ENCODE measurements around the gene SZRD1.
"Not testable (repeated sequence)": the region's sequence is repeated elsewhere in the genome, so short reads cannot be mapped to it uniquely, and the experiment has no call there.

The SZRD1 gene

DNA sequence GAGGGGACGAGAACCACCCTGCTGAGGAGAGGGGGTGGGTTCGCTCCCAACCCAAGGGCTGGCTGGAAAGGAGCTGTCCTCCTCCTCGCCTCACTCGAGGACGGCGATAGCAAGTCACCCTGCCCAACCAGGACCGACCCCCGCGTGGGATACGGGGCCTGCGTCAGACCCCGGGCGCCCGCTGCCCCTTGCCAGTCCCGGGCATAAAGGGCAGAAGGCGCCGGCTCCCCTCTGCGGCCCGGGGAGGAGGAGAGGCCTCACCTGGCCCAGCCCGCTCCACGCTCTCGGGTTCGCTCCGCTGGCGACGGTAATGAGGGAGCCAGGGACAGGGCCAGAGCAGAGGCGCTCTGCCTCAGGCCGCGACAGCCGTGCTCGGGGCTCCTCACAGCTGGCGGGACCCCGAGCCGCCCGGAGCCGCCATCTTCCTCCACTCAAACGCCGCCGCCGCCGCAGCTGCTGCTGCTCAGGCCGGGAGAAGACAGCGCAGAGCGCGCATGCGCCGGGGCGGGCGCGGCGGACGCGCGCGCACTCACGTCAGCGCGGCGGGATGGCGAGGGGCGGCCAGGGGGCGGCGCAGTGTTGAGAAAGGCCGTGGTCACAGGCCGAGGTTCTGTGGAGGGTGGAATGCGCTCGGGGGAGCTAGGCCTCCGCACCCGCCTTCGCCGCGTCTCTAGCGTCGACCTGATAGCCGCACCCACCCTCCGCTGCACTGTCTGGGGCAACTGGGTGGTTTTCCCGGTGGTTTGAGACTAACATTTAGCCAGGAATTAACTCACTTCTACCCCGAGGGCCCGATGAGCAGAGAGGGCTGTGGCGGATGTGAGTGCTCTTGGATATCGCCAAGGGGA, 14.8 kb upstream of the SZRD1 start, which contains the start of gene FBXO42:
Gene FBXO42, minus strand, starts transcription at position 487 of the 848 bp plus-strand sequence. CDS start 37,062 bp downstream, outside the sequence.
- no peaks in the 10 kb centered on the region for H3K9me3 Mint-ChIP-seq
- ATAC-seq (peak; percentile 96), DNase-seq (peak; percentile 92)
- H3K27me3 Mint-ChIP-seq: no peaks in the 10 kb centered on the region
- H3K4me3 Mint-ChIP-seq: peak within 1 kb of the TSS; percentile 87
- peaks cover 39% of the 10 kb centered on the region for H3K4me1 Mint-ChIP-seq
- peaks cover 2% of the 10 kb centered on the region for H3K36me3 Mint-ChIP-seq (ENCODE audit: low read depth)
- peak within 1 kb of the TSS; percentile 90 for H3K27ac Mint-ChIP-seq

DNA sequence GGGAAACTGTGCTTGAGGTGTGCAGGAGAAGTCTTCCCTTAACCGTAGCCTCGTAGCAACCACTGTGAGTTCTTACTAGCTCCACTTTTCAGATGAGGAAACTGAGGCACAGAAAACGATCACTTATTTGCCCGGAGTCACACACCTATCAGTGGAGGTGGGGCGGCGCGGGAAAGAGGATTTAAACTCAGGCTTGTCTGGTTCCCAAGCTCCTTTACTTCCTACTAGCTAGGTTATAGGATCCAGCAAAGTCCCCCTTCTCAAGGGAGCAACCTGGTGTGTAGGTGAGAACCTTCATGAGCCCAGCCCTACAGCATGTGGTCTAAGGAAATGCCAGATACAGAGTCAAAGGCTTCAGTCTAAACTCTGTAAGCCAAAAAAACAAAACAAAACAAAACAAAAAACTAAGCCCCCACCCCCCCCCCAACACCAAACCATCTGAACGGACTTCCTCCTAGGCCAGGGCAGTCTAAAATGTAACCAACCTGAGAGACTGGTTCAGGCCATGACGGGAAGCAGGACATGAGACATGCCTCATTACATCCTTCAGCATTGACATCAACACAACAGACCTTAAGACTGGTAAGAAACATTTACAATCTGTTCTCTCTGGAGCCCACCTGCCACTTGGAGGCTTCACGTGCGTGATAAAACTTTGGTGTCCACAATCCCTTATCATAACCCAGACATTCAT, 14.1 kb upstream of the SZRD1 start:
- no peaks in the 10 kb centered on the region for H3K27me3 Mint-ChIP-seq
- DNase-seq (no peak), ATAC-seq (no peak)
- H3K4me1 Mint-ChIP-seq: peaks cover 36% of the 10 kb centered on the region
- H3K27ac Mint-ChIP-seq: peak overlapping the region; percentile 90
- H3K9me3 Mint-ChIP-seq: no peaks in the 10 kb centered on the region
- peaks cover 2% of the 10 kb centered on the region for H3K36me3 Mint-ChIP-seq (ENCODE audit: low read depth)
- H3K4me3 Mint-ChIP-seq: peak overlapping the region; percentile 87

DNA sequence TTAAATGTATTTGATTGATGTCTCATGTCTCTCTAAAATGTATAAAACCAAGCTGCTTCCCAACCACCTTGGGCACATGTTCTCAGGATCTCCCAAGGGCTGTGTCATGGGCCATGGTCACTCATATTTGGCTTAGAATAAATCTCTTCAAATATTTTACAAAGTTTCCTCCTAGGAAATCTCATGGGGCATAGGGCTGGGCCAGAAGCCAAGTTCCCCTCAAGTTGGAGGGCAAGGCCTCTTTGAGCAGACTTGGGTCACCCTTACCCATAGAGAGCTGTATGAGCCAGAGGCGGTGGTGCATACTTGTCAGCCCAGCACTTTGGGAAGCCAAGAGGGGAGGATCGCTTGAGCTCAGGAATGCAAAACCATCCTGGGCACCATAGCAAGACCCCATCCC, 12.4 kb upstream of the SZRD1 start:
- no peaks in the 10 kb centered on the region for H3K27me3 Mint-ChIP-seq
- H3K4me3 Mint-ChIP-seq: no peak overlapping the region
- peaks cover 2% of the 10 kb centered on the region for H3K36me3 Mint-ChIP-seq (ENCODE audit: low read depth)
- H3K9me3 Mint-ChIP-seq: no peaks in the 10 kb centered on the region
- DNase-seq: no peak
- H3K4me1 Mint-ChIP-seq: peaks cover 26% of the 10 kb centered on the region
- no peak overlapping the region for H3K27ac Mint-ChIP-seq
- ATAC-seq: no peak

DNA sequence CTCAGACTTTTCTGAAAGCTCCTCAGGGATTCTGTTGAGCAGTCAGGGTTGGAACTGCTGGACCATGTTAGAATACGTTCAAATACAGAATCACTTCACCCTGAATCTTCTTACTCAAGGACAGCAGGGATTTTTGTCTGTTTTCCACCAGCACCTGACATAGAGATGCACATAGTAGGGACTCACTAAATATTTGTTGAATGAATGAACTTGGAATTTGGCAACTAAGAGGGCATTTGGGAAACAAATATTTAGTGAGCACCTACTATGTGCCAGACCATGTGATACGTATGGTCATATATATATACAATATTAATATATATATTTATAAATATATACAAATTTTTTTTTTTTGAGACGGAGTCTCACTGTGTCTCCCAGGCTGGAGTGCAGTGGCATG, 10.2 kb upstream of the SZRD1 start:
- ATAC-seq (no peak), DNase-seq (no peak)
- peaks cover 10% of the 10 kb centered on the region for H3K4me1 Mint-ChIP-seq
- H3K27ac Mint-ChIP-seq: no peak overlapping the region
- no peaks in the 10 kb centered on the region for H3K27me3 Mint-ChIP-seq
- no peak overlapping the region for H3K4me3 Mint-ChIP-seq
- no peaks in the 10 kb centered on the region for H3K9me3 Mint-ChIP-seq
- H3K36me3 Mint-ChIP-seq (ENCODE audit: low read depth): no peaks in the 10 kb centered on the region

DNA sequence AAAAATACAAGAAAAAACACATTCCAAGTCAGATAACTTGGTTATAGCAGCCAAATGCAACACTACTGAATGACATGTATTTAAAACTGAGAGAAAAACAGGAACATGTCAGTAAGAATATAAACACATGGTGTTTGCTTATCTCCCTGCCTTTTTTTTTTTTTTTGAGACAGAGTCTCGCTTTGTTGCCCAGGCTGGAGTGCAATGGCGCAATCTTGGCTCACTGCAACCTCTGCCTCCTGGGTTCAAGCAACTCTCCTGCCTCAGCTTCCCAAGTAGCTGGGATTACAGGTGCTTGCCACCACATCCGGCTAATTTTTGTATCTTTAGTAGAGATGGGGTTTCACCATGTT, 1.9 kb upstream of the SZRD1 start:
- not testable (repeated sequence) for ATAC-seq; H3K27me3 Mint-ChIP-seq; H3K9me3 Mint-ChIP-seq; H3K4me3 Mint-ChIP-seq; DNase-seq; H3K36me3 Mint-ChIP-seq (ENCODE audit: low read depth); H3K27ac Mint-ChIP-seq
- H3K4me1 Mint-ChIP-seq: peaks cover 25% of the 10 kb centered on the region

DNA sequence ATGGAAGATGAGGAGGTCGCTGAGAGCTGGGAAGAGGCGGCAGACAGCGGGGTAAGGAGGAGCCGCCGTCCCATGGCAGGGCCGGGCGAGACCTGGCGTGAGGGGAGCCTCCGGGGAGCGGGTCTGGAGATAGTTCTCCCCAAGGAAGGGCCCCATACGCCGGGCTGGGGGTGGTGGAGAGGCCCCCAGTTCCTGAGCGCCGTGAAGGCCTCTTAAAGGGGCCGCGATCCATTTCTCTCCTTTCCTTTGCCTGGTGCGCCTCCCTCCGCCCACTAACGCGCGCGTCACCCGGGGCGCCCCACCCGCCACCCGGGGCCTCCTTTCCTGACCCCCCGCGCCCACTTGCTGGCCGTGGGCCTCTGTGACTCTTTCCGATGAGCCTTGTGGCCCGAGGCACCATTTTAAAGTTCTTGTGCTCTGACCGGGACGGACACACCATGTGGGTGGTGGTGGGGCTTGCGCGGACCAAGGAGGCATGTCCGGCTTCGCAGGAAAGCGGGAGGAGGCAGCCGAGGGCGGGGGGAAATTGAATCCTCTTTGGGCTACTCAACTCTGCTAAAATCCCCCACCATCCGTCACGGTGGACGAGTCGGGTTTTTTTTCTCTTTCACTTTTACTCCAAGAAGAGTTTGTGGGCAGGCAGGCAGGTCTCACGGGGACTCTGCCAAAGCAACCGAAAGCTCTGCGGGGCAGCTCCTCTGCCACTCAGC, 371 bp downstream of the SZRD1 start:
- ATAC-seq (peak; percentile 74), DNase-seq (peak; percentile 88)
- peak overlapping the region; percentile 97 for H3K4me3 Mint-ChIP-seq
- H3K9me3 Mint-ChIP-seq: no peaks in the 10 kb centered on the region
- H3K27ac Mint-ChIP-seq: peak overlapping the region; percentile 99
- no peaks in the 10 kb centered on the region for H3K27me3 Mint-ChIP-seq
- peaks cover 20% of the 10 kb centered on the region for H3K36me3 Mint-ChIP-seq (ENCODE audit: low read depth)
- peaks cover 45% of the 10 kb centered on the region for H3K4me1 Mint-ChIP-seq

DNA sequence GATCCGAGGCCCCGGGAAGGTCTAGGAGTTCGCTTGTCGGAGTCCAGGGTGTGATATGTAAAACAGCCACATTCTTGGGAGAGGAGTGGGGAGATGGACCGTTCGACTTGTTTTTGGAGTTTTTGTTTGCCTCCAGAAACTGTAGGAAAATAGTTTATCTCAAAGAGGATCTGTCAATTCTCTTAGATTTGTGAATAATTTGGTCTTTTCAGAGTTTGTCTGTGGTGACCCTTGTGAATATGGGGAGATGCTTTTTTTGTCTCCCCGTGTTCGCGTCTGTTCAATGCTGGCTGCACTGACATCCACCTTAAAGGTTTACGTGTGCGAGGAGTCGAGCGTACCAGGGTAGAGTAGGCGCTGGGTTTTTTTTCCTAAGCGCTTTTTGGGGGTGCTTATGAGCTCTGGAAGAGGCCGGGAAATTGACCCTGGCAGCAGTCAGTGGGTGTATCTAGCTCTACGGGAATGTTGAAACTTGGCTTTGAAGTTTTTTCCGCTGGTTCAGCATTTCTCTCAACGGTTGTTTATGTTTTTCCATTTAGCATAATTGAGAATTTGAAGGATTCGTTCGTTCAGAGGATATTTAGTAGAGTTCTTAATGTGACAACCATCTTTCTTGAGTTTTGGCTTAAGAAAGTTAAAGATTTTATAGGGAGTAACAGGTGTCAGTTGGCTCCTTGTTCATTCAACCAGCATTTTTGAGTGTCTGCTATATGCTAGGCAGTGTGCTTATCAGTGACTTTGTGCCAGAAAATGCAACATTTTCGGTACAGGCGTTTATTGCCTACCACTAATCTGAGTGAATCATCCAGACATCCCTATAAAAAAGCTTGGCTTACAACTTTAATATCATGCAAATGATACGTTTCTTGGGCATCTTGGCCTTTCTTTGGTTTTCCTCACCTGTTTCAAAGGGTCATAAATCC, 1.2 kb downstream of the SZRD1 start:
- Mint-ChIP-seq H3K27ac (peak overlapping the region; percentile 99), H3K4me3 (peak overlapping the region; percentile 97), H3K4me1 (peaks cover 52% of the 10 kb centered on the region), H3K9me3 (no peaks in the 10 kb centered on the region), H3K27me3 (no peaks in the 10 kb centered on the region), H3K36me3 (ENCODE audit: low read depth) (peaks cover 26% of the 10 kb centered on the region)
- DNase-seq (no peak), ATAC-seq (no peak)

DNA sequence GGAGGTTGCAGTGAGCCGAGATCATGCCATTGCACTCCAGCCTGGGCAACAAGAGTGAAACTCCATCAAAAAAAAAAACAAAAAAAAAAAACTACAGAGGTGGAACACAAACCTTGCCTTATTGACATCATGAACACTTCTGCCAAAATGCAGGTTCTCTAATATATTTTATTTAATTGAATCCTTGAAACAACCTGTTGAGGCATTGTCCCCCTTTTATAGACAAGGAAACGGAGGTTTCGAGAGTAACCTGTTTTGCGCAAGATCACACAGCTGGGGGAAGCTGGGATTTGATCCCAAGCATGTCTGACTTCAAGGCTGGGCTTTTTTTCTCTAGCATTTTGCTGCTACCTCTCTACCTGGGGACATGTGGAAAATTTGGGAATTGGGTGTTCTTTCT, 2.8 kb downstream of the SZRD1 start:
- no peak for ATAC-seq
- Mint-ChIP-seq H3K9me3 (no peaks in the 10 kb centered on the region), H3K36me3 (ENCODE audit: low read depth) (peaks cover 31% of the 10 kb centered on the region), H3K4me3 (peak overlapping the region; percentile 97), H3K4me1 (peaks cover 62% of the 10 kb centered on the region), H3K27ac (no peak overlapping the region), H3K27me3 (no peaks in the 10 kb centered on the region)
- no peak for DNase-seq

DNA sequence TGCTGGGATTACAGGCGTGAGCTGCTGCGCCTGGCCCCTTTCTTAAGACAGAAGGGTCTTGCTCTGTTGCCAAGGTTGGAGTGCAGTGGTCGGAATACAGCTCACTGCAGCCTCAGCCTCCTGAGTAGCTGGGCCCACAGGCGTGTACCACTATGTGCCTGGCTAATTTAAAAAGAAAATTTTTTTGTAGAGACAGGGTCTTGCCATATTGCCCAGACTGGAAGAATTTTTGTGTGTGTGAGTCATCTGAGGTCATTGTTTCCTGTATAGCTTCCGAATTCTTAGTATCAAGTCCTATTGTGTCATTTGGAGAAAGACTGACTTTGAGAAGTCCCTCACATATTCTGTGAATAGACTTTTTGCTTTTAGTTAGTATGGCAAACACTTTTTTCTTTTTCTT, 4.7 kb downstream of the SZRD1 start:
- Mint-ChIP-seq H3K9me3 (no peaks in the 10 kb centered on the region), H3K4me3 (peak overlapping the region; percentile 55), H3K27me3 (no peaks in the 10 kb centered on the region), H3K27ac (peak overlapping the region; percentile 74), H3K4me1 (peaks cover 76% of the 10 kb centered on the region), H3K36me3 (ENCODE audit: low read depth) (peaks cover 31% of the 10 kb centered on the region)
- ATAC-seq (peak; percentile 14), DNase-seq (no peak)

DNA sequence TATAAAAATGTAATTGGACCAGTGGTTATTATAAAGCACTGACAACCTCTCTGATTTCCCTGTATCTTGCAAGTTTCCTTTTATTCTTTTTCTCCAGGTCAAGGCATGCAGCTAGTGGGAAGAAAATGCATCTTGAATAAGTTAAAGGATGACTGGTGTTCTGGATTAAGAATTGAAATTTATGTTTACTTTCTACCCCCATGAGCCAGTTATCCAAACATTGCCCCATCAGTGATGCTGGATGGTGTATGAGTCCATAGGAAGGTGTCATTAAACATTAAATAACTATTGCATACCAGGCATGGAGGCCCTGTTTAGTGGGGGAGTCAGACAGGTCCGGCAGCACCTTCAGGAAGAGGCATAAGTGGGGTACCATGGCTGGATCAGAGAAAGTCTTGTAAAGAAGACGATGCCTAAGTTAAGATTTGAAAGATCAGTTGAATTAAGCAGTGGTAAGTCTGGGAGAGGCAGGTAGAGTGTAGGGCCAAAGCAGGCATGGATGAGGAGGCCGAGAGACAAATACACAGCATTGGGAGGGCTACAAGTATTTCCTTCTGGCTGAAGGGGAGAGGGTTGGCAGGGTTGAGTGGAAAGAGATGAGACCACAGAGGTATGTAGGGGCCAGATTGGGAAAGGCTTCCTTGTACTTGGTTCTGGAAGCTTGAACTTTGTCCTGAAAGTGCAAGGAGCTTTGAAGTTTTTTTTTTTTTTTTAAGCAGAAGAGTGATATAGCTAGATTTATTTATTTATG, 5.7 kb downstream of the SZRD1 start:
- peak overlapping the region; percentile 74 for H3K27ac Mint-ChIP-seq
- no peaks in the 10 kb centered on the region for H3K9me3 Mint-ChIP-seq
- ATAC-seq (no peak), DNase-seq (no peak)
- peak overlapping the region; percentile 55 for H3K4me3 Mint-ChIP-seq
- peaks cover 34% of the 10 kb centered on the region for H3K36me3 Mint-ChIP-seq (ENCODE audit: low read depth)
- H3K4me1 Mint-ChIP-seq: peaks cover 82% of the 10 kb centered on the region
- H3K27me3 Mint-ChIP-seq: no peaks in the 10 kb centered on the region

DNA sequence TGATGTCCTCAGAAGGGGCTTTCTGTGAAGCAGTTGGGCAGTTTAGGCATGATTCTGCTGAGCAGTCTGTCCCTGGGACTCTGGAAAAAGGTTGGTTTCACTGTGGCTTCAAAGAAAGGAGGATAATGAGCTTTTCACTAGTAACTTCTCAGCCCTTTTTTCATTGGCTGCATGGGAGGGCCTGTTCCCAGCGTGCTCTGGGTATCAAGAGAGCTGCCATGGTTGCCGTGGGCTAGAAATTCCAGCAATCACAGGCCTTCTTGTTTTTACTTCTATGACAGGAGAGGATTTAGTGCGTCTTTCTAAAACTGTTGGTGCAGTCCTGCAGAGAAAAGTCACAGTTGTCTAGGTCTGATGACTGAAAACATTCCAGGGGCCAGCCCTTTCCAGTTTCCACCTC, 7.2 kb downstream of the SZRD1 start:
- ATAC-seq: no peak
- H3K4me3 Mint-ChIP-seq: no peak overlapping the region
- H3K9me3 Mint-ChIP-seq: no peaks in the 10 kb centered on the region
- peaks cover 77% of the 10 kb centered on the region for H3K4me1 Mint-ChIP-seq
- peak overlapping the region; percentile 78 for H3K27ac Mint-ChIP-seq
- peaks cover 26% of the 10 kb centered on the region for H3K36me3 Mint-ChIP-seq (ENCODE audit: low read depth)
- H3K27me3 Mint-ChIP-seq: no peaks in the 10 kb centered on the region
- no peak for DNase-seq

DNA sequence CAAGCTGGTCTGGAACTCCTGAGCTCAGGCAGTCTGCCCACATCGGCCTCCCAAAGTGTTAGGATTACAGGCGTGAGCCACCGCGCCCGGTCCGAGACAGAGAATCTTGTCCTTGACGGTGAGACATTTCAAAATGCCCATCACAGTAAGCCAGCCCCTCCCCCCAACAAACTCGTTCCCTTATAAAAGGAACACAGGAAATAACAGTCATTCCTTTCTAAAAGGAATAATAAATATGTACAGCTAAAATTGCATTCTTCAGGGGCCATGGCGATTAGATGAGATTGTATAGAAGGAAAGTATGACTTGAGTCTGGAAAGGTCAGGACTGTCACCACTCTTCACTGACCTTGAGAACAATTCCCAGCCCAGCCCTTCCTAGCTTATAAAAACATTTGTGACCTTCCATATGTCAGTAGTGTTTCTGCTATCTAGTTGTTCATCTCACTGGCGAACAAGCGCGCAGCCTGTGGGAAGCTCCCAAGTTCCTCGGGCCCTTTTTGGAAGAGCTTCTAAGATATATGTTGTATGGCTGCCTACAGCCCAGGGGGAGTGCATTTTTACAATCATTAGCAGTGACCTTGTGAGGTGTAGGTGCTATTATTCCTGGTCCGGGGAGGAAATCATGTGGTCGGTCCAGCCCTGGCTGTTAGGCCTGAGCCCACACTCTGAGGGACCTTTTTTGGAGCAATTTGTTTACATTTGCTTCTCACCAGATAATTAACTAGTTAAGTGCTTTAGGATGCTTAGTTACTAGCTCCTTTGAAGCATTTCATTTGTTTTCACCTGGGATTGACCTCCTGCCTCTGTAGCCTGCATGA, 8.7 kb downstream of the SZRD1 start:
- H3K4me1 Mint-ChIP-seq: peaks cover 69% of the 10 kb centered on the region
- no peak overlapping the region for H3K4me3 Mint-ChIP-seq
- no peaks in the 10 kb centered on the region for H3K9me3 Mint-ChIP-seq
- no peak for DNase-seq
- ATAC-seq: peak; percentile 25
- H3K36me3 Mint-ChIP-seq (ENCODE audit: low read depth): peaks cover 27% of the 10 kb centered on the region
- H3K27me3 Mint-ChIP-seq: no peaks in the 10 kb centered on the region
- H3K27ac Mint-ChIP-seq: no peak overlapping the region

DNA sequence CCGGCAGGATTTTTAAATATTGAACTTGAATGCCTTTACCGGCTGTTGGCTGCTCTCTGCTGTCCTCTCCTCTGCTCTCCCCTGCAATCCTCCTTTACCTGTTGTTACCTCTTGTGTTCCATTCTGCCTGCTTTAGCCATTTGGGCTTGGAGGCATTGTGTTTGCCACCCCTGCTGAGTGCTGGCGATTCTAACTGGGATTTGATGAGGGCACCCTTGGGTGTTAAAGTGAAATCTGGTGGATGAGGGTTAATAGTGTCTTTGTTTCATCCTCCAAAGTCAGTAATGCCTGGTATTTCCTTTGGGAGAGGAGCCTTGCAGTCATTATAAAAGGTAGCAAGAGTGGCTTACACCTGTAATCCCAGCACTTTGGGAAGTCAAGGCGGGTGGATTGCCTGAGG, 9.9 kb downstream of the SZRD1 start:
- no peak overlapping the region for H3K4me3 Mint-ChIP-seq

More for the DNA sequence above, 9.9 kb downstream of the SZRD1 start:
- Mint-ChIP-seq H3K27ac (no peak overlapping the region), H3K9me3 (no peaks in the 10 kb centered on the region), H3K36me3 (ENCODE audit: low read depth) (peaks cover 25% of the 10 kb centered on the region), H3K4me1 (peaks cover 61% of the 10 kb centered on the region), H3K27me3 (no peaks in the 10 kb centered on the region)
- no peak for DNase-seq
- no peak for ATAC-seq
